Right hindlimb (tissue), 1 donor: ENCODE data around the gene SMYD3.

ENCODE experiments used
- DNase-seq: peaks from one replicate; pipeline ENCODE4 v3.0.0-alpha.2; 2018

Gene SMYD3

DNA sequence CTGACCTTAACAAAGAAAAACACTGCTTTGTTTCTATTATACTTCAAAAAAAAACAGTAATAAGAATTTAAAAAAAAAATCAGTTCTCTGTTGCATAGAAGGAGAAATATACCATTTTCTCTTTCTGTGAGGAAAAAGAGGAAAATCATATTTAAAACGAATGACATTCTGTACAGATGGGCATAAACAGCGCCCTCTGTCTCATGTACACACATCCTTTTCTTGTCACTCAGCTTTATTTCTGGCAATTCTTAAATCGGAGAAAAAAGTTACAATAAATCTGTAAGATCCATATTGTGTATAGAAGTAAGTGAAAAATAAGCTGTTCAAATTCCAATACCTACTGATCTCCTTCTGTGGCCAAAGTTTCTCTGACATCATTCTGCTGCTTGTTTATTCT, 245.4 kb downstream of the SMYD3 start:
- DNase-seq = no peak

DNA sequence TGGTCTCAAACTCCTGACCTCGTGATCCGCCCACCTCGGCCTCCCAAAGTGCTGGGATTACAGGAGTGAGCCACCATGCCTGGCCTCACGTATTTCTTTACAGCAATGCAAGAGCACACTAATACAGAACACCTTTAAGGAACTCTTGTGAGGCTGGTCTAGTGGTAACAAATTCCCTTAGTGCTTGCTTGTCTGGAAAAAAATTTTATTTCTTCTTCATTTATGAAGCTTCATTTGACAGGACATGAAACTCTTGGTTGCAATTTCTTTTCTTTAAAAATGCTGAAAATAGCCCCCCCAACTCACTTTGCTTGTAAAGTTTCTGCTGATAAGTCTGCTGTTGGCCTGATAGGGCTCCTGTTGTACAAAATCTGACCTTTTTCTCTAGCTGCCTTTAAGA, 248.8 kb downstream of the SMYD3 start:
- DNase-seq = no peak

- DNase-seq = no peak
These were observed 251.3 kb downstream of the SMYD3 start for GRCh38 chr1:246255773-246256172.

GRCh38 chr1:246254854-246255253, 252.2 kb downstream of the SMYD3 start:
- DNase-seq = no peak

- no peak for DNase-seq
These were observed 260.6 kb downstream of the SMYD3 start for GRCh38 chr1:246246430-246246829.

DNA sequence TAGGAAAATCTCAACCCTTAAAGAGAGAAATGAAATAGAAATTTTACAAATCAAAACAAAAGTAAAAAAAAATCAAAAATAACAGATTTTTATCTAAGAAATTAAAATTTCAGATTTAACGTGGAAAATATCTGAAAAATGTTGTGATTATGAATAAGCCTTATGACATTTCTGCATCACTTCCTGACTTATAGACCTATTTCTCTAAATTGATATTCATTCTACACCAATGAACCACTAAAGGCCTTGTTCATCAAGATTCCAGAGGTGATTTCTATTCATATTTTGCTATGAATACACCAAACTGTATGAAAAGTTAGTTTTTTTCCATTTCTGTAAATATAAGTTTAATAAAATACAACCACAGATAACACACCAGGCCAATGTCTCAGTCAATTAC, 261.5 kb downstream of the SMYD3 start:
- DNase-seq = no peak

DNA sequence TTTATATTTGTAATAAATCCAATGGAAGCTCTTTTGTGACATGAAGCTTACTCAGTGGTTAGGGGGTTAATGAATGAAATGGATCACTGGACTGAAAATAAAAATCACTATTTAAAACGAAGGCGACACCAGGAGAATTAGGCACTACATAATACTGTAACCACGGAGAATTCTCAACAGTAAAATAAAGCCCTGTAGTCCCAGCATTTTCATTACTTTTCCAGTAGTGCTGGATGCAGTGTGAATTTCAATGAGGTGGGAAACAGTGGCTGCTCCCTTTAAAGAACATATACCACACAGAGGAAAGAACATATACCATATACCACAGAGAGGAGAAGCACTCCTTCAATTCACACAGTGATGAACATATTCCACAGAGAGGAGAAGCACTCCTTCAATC, 275.0 kb downstream of the SMYD3 start:
- DNase-seq = no peak

DNA sequence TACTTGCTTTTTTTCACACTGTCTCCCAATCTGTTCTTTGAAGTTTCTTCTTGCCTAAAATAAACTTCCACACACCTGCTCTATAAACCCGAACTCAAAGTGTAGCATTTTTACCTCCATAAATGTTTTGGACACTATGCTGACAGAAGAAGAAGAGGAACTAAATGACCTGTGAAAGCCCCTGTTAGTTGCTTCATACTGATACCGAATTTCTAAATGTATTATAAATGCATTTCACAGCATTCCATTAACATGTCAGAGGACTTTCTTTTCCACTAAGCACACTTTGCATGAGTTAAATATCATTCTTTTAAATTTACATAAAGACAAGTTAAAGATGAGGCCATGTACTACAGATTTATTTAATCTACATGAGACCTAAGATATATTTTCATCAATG, 281.0 kb downstream of the SMYD3 start:
- no peak for DNase-seq

DNA sequence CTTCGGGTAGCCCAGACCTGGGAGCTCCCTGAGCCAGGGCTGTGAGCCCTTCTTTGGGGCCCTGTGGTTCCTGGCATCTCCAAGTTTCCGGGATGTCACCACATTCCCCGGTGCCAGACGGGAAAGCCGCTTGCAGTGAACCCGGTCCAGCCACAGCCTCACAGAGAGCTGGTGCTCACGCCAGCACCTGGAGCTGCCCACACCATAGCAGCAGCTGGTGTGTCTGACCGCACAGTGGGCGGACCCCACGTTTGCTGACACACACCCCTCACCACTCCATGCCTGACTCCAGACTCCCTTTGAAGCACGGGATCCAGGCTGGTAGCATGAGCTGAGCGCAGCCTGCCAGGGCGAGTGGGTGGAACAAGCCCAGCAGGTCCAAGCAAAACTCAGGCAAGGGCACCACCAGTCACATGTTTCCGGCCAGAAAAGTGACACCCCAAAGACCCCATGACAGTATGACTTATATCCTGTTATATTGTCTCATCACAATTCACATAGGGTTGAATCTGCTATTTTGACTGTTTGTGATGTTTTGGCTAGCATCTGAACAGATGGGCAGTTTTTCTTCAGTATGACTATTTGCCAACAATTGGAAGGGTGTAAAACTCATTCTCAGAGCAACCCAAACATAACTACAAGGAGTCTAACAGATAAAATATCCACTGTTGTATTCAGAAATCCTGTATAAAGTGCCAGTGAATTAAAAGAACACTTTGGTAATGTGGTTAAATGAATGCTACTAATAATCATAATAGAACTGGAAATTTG, 285.4 kb downstream of the SMYD3 start:
- no peak for DNase-seq

DNA sequence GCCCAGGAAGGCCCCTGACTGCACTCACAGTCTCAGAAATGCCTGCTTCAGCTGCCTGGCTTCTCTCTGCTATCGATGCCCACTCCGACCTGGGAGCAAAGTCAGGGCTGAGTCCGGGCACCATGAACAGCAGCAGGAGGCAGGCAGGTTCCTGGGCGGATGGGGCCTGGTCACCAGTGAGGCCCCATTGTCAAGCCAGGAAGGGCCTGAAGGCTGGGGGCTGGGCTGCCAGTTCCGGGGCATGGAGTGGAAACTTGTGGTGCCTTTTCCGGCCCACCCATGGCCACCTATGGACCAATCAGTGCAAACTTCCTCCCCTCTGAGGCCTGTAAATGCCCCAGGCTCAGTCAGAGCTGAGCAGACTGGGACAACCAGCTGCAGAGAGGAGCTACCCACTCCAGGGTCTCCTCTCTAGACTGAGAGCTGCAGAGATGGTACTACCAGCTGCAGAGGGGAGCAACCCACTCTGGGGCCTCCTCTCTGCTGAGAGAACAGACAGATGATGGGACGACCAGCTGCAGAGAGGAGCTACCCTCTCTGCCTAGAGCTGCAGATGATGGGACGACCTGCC, 286.5 kb downstream of the SMYD3 start:
- no peak for DNase-seq

DNA sequence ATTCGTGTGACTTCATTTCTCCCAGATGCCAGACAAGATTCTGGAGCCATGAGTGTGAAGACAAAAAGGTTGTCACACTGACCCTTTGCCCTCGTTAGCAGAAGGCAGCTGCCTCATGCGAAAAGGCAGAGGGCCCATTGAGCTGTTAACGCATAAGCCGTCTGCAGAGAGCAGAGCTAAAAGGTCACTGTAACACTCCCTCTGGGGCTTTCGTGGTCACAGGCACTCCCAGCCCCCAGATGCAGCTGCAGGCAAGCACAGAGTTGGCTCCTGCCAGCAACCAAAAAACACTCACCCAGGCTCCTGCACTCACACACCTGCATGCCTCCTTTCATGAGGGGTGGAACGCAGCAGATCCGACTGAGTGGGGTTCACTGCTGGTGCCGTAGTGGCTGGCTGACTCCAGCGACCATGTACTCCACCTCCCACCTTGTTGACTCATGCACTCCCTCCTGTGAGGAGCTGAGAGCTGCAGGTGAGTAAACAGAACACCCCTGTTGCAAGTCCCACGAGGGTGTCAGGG, 287.5 kb downstream of the SMYD3 start:
- no peak for DNase-seq

DNA sequence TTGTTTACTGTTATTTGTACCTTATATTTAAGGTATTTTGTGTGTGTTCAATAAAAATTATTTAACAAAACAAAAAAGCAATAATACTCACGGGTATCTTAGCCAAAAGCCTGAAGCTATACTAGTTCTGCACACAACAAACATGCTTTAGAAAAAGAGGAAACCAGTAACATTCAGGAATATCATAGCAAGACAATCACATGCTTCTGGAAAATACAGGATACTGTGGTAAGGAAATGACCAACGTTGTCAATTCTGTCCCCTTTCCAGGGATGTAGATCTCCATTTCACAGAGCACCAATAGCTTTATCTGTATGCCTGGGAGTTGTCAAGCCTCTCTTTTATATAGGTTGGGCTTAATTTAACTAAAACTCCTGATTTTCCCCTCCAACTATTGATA, 288.4 kb downstream of the SMYD3 start:
- no peak for DNase-seq

DNA sequence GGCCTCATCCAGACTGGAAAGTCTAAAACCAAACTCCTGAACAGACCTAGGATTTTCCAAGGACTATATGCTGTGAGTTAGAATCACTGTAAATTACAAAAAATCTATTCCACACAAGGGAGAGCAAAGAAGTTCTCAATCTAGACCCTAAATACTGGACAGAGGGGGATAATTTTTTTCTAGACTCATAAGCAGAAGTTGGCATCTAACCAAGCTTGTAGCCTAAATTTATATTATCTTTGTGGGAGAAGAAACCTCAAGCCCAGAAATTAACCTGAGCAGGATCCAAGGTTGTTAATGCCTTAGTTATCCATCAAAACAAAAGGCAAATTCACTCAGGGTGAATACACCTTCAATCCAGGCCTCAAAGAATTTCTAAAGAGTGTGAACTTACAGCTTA, 290.2 kb downstream of the SMYD3 start:
- DNase-seq = no peak

DNA sequence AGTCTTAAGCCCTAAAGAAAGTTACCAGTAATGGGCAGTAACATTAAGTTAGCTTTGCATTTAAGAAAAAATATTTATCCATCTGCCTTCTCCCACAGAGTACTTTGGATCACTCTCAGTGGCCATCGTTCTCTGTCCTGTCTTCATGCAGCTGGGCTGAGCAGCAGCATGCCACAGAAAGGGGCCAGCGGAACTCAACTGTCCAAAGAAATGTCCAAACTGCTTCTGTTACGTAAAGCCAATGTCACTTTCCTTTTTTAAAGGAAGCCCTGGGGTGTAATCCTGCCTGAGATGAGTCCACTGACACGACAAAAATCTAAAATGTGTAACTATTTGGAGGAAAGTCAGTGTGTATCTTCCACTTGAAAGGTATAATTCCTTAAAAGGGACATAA, 291.6 kb downstream of the SMYD3 start:
- DNase-seq = no peak

DNA sequence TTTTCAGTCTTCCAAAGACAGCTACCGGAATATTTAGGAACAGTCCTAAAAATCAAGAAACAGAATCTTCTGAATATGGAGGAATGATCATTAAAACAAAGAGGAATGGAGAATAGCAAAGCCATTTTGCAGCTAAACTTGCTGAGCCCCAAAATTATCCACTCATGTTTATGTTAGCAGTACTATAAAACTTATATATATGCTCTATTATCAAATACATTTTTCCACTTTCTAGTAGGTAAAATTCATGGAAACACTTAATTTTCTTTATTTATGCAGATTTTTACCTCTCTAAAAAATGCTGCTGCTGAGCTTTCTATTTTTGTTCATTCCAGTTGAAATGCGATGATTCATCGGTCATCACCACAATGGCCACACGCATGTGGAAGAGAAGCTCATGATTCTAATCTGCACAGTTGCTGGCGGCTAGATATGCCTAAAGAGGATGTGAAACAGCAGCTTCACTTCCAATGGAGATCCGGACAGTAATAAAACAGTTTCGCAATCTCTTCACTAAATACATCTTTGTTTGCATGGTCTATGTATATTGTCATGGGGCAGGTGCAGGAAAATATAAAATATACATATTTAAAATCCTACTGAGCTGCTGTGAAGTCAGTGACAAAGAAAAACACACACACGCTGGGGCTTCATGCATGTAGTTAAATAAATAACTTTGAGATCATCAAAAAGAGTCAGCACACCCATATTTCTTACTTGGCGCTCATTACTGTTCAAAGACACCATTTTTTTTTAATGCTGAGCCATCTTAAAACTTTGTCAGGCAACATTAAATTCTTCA, 292.2 kb downstream of the SMYD3 start:
- DNase-seq = no peak

DNA sequence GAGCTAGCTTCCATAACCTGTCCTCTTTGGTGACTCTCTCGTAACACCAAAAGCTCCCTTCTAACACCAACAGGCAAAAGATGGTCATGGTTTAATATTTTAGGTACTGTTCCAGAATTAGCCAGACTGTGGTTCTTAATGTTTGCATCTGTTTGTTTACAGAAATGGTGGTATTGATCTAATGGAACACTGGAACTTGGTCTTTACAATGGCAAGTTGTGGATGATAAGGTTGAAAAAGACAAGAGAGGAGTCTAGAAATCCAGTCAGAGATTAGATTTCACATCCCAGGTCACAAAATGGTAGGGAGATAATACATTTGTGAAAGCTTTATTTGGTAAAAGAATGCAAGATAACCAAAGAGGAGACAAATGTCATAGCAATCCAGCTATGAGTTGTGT, 293.1 kb downstream of the SMYD3 start:
- DNase-seq = no peak

DNA sequence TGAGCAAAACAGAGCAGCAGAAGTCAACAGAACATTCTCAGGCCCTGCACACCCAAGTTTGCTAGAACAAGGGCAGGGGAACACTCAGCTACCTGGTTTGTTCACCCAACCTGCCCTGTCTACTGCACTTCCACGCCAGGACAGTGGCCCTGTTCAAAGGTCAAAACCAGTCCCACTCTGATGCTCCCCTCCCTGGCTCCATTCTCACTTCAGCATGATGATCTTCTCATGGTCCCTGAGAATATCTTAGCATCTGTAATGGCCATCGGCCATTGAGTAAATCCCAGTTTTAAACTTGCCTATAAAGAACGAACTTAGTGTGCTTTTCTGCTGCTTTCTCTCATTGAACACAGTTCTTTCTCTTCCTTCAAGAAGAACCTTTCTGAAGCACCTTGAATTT, 293.6 kb downstream of the SMYD3 start:
- DNase-seq = no peak

DNA sequence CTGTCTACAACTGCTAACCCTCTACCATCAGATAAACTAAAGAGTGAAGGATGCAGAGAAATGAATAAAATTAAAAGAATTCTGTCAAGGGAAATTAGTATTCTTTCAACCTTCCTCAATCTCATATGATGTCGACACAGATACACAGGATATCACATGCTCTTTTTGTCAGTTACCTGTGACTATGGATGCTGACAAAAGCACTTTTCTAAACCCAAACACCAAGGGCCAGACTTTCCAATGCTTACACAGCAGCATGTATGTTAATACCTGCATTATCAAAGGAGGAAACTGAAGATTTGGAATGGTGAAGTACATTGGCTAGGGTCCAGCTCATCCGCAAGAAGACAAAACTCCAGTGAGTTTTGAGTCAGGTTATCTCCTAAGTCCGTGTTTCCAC, 294.0 kb downstream of the SMYD3 start:
- no peak for DNase-seq

DNA sequence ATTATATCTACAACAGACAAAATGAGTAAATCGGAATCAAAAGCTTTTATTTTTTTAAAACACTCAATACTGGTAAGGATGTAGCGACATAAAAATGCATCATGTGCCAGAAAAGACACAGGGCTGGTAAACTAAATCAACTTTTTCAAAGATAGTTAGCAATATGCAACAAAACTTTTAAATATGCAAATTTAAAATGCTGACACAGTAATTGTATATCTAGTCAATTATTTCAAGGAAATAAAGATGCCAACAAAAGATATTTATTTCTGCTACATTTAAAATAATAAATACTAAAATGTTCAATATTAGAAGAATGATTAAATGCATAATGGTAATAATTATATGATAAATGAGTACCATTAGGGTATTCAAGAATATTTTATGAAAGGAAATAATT, 295.1 kb downstream of the SMYD3 start:
- no peak for DNase-seq

DNA sequence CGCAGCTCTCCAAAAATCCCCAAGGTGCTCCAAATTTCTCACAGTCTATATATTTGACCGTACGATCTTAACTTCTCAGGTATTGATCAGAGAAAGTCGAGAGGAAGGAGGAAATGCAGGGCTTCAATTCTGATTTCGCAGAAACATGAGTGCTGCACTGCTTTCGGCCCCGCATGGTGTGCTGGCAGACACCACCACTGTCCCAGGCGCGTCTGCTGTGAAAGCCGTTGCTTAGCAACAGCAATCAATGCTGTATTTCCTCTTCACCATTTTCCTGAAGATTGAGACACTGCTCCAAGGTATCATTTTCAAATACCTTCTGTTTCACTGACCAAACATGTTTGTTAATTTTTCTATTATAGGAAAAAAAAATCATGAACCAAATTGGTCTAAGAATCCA, 296.3 kb downstream of the SMYD3 start:
- DNase-seq = no peak

DNA sequence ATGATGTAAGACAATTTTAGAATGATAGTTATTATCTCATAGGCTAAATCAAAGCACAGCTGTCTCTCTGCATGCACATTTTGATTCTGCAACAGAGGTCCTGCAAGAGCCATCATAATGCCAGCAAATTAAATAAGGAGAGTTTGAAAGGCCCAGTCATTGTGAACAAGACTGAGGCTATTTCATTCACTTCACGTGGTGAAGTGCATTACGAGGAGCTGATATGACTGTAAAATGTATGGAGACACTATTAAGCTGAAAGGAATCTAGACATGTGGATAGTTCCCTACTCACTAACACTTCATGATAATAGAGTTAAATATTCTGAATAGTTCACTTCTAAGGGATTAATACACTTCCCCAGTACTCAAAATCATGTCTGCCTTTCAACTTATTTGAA, 299.0 kb downstream of the SMYD3 start:
- no peak for DNase-seq

DNA sequence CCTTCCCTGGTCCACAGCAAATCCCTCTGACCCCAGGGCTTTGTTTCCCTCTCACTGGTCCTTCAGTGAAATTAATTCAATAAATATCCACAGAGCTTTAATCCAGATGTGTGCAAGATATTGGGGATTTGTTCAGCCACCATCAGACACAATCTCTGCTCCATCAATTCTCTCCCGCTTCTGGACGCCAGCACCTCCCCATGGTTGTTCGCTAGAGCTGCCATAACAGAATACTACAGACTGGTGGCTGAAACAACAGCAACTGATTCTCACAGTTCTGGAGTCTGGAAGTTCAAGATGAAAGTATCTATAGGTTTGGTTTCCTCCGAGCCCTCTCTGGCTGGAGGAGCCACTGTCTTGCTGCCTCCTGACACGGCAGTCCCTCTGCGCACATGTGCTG, 303.9 kb downstream of the SMYD3 start:
- DNase-seq = no peak

DNA sequence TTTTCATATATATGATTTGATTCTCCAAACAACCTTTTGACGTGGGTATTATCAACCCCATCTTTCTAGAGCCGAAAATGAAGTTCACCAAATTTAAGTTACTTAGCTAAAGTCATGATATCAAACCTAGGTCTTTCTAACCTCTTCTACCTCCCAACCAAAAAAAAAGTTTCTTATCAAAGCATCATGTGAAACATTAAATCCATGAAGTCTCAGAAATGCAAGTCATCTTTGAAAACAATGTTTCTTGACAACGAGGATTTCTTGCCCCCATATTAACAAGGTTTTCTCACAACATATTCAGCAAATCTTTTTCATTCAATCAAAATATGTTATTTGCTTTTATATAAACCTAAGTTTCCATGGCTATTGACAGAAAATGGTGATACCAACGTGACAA, 306.3 kb downstream of the SMYD3 start:
- no peak for DNase-seq

DNA sequence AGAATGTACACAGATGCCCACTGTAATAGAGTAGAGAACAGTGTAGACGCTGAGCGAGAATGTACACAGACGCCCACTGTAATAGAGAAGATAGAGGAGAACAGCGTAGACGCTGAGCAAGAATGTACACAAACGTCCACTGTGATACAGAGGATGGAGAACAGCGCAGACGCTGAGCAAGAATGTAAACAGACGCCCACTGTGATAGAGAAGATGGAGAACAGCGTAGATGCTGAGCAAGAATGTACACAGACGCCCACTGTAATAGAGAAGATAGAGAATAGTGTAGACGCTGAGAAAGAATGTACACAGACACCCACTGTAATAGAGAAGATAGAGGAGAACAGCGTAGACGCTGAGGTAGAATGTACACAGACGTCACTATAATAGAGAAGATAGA, 306.9 kb downstream of the SMYD3 start:
- DNase-seq = no peak
